B cell (primary cell): ENCODE data around the gene CTNNA3.

Experiments used
- EZH2 ChIP-seq: IDR thresholded peaks from 2 replicates; pipeline ENCODE4 v1.6.1; 2012; ENCODE audit warnings: borderline replicate concordance, low read depth, mild to moderate bottlenecking, moderate library complexity, low read length; ENCODE audit not compliant: insufficient read depth, poor library complexity, severe bottlenecking
- TF ChIP-seq, protein P1 (sequence below): fragments of 200-600 bp; IDR thresholded peaks from one replicate; pipeline ENCODE4 v1.8.0; 2022; ENCODE audit warnings: antibody characterized with exemption, mild to moderate bottlenecking

- TF ChIP-seq, protein P1, sequence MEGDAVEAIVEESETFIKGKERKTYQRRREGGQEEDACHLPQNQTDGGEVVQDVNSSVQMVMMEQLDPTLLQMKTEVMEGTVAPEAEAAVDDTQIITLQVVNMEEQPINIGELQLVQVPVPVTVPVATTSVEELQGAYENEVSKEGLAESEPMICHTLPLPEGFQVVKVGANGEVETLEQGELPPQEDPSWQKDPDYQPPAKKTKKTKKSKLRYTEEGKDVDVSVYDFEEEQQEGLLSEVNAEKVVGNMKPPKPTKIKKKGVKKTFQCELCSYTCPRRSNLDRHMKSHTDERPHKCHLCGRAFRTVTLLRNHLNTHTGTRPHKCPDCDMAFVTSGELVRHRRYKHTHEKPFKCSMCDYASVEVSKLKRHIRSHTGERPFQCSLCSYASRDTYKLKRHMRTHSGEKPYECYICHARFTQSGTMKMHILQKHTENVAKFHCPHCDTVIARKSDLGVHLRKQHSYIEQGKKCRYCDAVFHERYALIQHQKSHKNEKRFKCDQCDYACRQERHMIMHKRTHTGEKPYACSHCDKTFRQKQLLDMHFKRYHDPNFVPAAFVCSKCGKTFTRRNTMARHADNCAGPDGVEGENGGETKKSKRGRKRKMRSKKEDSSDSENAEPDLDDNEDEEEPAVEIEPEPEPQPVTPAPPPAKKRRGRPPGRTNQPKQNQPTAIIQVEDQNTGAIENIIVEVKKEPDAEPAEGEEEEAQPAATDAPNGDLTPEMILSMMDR = no peak
- TF ChIP-seq EZH2 = no peak
Observed at GRCh38 chr10:66844176-66844942, 851.6 kb downstream of the CTNNA3 start.
